ENCODE data around the gene C9orf43. TPM values are rescaled to one million over a fixed set of nuclear protein-coding genes. Genes with fewer than 3 reads are reported as not detected.

C9orf43 gene
- total and polyA plus RNA-seq, 10 of the 15 experiments (the other 5 are each of a cell fraction or from before 2014, with no cell fraction given) = 0.08 to 0.79 (median 0.55) TPM

DNA sequence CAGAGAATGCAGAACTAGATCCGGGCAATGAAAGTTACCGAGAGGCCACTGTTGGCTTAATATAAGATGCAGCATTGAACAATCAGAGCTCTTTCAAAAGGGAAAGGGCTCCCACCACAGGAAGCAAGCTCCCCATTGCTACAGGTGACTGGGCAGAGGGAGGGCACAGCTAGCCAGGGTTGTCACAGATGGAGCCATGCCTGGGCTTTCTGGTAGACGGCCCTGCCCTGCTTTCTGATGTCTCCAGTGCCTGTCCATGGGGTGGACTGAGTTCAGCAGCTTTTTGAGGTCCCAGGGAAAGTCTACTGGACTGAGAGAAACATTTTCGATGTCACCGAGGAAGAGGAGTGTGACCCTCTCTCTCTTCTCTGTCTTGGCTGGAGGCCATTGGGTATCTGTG, 67.1 kb downstream of the C9orf43 start (continued):
- TF ChIP-seq BRCA1 (IDR thresholded peaks at IDR 0.05; ENCODE audit: low read depth, low read length) = no peak
- no peak for TF ChIP-seq SIN3A (IDR thresholded peaks at IDR 0.05; ENCODE audit: low read depth, low read length)
- TF ChIP-seq, protein P1, sequence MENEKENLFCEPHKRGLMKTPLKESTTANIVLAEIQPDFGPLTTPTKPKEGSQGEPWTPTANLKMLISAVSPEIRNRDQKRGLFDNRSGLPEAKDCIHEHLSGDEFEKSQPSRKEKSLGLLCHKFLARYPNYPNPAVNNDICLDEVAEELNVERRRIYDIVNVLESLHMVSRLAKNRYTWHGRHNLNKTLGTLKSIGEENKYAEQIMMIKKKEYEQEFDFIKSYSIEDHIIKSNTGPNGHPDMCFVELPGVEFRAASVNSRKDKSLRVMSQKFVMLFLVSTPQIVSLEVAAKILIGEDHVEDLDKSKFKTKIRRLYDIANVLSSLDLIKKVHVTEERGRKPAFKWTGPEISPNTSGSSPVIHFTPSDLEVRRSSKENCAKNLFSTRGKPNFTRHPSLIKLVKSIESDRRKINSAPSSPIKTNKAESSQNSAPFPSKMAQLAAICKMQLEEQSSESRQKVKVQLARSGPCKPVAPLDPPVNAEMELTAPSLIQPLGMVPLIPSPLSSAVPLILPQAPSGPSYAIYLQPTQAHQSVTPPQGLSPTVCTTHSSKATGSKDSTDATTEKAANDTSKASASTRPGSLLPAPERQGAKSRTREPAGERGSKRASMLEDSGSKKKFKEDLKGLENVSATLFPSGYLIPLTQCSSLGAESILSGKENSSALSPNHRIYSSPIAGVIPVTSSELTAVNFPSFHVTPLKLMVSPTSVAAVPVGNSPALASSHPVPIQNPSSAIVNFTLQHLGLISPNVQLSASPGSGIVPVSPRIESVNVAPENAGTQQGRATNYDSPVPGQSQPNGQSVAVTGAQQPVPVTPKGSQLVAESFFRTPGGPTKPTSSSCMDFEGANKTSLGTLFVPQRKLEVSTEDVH (IDR thresholded peaks at IDR 0.05; ENCODE audit: low read depth, partially characterized antibody) = no peak

DNA sequence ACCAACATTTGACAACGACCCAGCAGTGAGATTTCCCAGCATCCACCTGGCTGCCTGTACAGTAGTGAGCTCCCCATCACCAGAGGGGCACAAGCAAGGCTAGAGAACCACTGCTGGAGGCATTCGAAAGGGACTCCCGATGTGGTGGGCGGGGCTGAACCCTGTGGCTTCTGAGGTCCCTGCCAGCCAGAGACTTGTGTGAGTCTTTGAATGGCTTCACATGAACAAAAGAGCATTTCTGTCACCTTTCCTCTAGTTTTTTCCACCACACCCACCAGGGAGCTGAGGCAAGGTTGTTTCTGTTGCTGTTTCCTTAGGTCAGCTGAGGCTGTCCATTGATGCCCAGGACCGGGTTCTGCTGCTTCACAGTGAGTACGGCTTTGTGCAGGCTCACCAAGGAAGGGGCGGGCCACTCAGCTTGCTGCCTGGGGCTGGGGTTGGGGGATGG, 68.7 kb downstream of the C9orf43 start:
- RAD21 ChIA-PET (ENCODE audit: unreplicated experiment) = interaction anchor here (1.0 kb wide), 1 partner anchor 33 kb away, joined by 3 read pairs; no protein-coding TSS in a partner anchor
- intact Hi-C loops (cut with micrococcal nuclease; ENCODE audit: unreplicated experiment) (no loop called here), in situ Hi-C loops (cut with MboI) (no loop called here)
- no peaks in the 10 kb centered on the region; a peak in 1 of 4 replicates for H3K27me3 ChIP-seq (replicated peaks in 1 of 2; ENCODE audit: control insufficient read depth in 2 of 2, insufficient read depth in 2 of 2, low read length in 1 of 2)
- no peaks in the 10 kb centered on the region for H3K9me3 ChIP-seq (replicated peaks; ENCODE audit: control insufficient read depth, insufficient read depth, low read length)
- SMC1A ChIA-PET (ENCODE audit: uncharacterized antibody, unreplicated experiment) = no interaction called here
- H2AFZ ChIP-seq (ENCODE audit: control insufficient read depth, low read depth, low read length) = no peak overlapping the region
- DNase-seq (ENCODE audit: low read depth, low spot score) (no peak), ATAC-seq (no peak), FAIRE-seq (no peak)
- BruUV-seq (replicated peaks) = no TSS peak
- no peak overlapping the region for H3K9ac ChIP-seq (ENCODE audit: control insufficient read depth, insufficient read depth, low read length)
- no peak overlapping the region for H3K4me3 ChIP-seq
- CTCF ChIA-PET = interaction anchor here (1.0 kb wide), 1 partner anchor 69 kb away, joined by 4 read pairs; the partner anchor contains the start of genes C9orf43 and POLE3
- no peaks in the 10 kb centered on the region for H3K79me2 ChIP-seq (ENCODE audit: control insufficient read depth, insufficient read depth, low read length)
- no peak overlapping the region for H3K27ac ChIP-seq (ENCODE audit: control insufficient read depth, insufficient read depth)
- no peaks in the 10 kb centered on the region for H4K20me1 ChIP-seq (ENCODE audit: control insufficient read depth, insufficient read depth)
- POLR2A ChIA-PET = no interaction called here
- no peaks in the 10 kb centered on the region for H3K36me3 ChIP-seq (ENCODE audit: control insufficient read depth in 2 of 2, insufficient read depth in 2 of 2, low read length in 1 of 2)
- H3K4me2 ChIP-seq (ENCODE audit: control insufficient read depth, insufficient read depth) = no peak overlapping the region
- 49% methylated on average over 7 of the region's 7 CpGs for WGBS (ENCODE audit: insufficient coverage, insufficient replicate concordance, low lambda C conversion rate, missing lambda C conversion rate)
- H3K4me1 ChIP-seq (ENCODE audit: control insufficient read depth, insufficient read depth, low read length) = no peaks in the 10 kb centered on the region
- TF ChIP-seq, protein P2, sequence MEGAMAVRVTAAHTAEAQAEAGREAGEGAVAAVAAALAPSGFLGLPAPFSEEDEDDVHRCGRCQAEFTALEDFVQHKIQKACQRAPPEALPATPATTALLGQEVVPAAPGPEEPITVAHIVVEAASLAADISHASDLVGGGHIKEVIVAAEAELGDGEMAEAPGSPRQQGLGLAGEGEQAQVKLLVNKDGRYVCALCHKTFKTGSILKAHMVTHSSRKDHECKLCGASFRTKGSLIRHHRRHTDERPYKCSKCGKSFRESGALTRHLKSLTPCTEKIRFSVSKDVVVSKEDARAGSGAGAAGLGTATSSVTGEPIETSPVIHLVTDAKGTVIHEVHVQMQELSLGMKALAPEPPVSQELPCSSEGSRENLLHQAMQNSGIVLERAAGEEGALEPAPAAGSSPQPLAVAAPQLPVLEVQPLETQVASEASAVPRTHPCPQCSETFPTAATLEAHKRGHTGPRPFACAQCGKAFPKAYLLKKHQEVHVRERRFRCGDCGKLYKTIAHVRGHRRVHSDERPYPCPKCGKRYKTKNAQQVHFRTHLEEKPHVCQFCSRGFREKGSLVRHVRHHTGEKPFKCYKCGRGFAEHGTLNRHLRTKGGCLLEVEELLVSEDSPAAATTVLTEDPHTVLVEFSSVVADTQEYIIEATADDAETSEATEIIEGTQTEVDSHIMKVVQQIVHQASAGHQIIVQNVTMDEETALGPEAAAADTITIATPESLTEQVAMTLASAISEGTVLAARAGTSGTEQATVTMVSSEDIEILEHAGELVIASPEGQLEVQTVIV (IDR thresholded peaks at IDR 0.05; ENCODE audit: borderline replicate concordance, partially characterized antibody) = no peak
- TF ChIP-seq MEF2A (IDR thresholded peaks at IDR 0.05; ENCODE audit: insufficient read depth, low read depth, low read length) = no peak
- no peak for TF ChIP-seq GATAD2B (conservative IDR thresholded peaks at IDR 0.05; ENCODE audit: low read depth)
- TF ChIP-seq YY1 (IDR thresholded peaks at IDR 0.05; ENCODE audit: low read depth, low read length) = no peak
- TF ChIP-seq KLF5 (IDR thresholded peaks at IDR 0.05; ENCODE audit: partially characterized antibody) = no peak
- no peak for TF ChIP-seq RB1 (IDR thresholded peaks at IDR 0.05; ENCODE audit: borderline replicate concordance)
- TF ChIP-seq JUNB (IDR thresholded peaks at IDR 0.05) = no peak
- TF ChIP-seq POLR2A (IDR thresholded peaks at IDR 0.05; ENCODE audit: low read depth, low read length) = no peak
- TF ChIP-seq HDAC2 (IDR thresholded peaks at IDR 0.05) = no peak
- no peak for TF ChIP-seq HDGF (IDR thresholded peaks at IDR 0.05)
- TF ChIP-seq, protein P3, sequence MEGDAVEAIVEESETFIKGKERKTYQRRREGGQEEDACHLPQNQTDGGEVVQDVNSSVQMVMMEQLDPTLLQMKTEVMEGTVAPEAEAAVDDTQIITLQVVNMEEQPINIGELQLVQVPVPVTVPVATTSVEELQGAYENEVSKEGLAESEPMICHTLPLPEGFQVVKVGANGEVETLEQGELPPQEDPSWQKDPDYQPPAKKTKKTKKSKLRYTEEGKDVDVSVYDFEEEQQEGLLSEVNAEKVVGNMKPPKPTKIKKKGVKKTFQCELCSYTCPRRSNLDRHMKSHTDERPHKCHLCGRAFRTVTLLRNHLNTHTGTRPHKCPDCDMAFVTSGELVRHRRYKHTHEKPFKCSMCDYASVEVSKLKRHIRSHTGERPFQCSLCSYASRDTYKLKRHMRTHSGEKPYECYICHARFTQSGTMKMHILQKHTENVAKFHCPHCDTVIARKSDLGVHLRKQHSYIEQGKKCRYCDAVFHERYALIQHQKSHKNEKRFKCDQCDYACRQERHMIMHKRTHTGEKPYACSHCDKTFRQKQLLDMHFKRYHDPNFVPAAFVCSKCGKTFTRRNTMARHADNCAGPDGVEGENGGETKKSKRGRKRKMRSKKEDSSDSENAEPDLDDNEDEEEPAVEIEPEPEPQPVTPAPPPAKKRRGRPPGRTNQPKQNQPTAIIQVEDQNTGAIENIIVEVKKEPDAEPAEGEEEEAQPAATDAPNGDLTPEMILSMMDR (IDR thresholded peaks at IDR 0.05 in 2 of 3, conservative IDR thresholded peaks at IDR 0.05 in 1 of 3; ENCODE audit: control insufficient read depth in 2 of 3, extremely low read depth in 1 of 3, insufficient read depth in 1 of 3, low read depth in 3 of 3, low read length in 3 of 3) = no peak
- TF ChIP-seq, protein P4, sequence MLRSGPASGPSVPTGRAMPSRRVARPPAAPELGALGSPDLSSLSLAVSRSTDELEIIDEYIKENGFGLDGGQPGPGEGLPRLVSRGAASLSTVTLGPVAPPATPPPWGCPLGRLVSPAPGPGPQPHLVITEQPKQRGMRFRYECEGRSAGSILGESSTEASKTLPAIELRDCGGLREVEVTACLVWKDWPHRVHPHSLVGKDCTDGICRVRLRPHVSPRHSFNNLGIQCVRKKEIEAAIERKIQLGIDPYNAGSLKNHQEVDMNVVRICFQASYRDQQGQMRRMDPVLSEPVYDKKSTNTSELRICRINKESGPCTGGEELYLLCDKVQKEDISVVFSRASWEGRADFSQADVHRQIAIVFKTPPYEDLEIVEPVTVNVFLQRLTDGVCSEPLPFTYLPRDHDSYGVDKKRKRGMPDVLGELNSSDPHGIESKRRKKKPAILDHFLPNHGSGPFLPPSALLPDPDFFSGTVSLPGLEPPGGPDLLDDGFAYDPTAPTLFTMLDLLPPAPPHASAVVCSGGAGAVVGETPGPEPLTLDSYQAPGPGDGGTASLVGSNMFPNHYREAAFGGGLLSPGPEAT (IDR thresholded peaks at IDR 0.05; ENCODE audit: low read depth) = no peak
